Common myeloid progenitor, CD34-positive (primary cell): Measurements from ENCODE around the gene CXCL5.

ENCODE experiments used
- CTCF ChIA-PET: fragments of 350-600 bp; sonication (Branson Sonifier 250); formaldehyde crosslinking; loops from one replicate; lab custom pipeline; 2021; ENCODE audit warnings: antibody characterized with exemption; lab: Charles Lee
- POLR2A ChIA-PET: fragments of 350-600 bp; sonication (Branson Sonifier 250); formaldehyde crosslinking; loops from one replicate; lab custom pipeline; 2021; ENCODE audit warnings: antibody characterized with exemption; lab: Charles Lee
- DNase-seq, 3 donors: peaks; one replicate each; pipeline versions ENCODE4 v3.0.0 to v3.0.0-alpha.2; 2013
- H3K27ac ChIP-seq, 2 experiments: 1 replicate in 1 of 2; 2 replicates in 1 of 2; pipeline ENCODE4 v1.7.0; 2013; ENCODE audit warnings: inconsistent platforms in 2 of 2, low read length in 2 of 2, mild to moderate bottlenecking in 2 of 2, low read depth in 1 of 2, moderate library complexity in 1 of 2; ENCODE audit not compliant: severe bottlenecking in 2 of 2, insufficient read depth in 1 of 2, poor library complexity in 1 of 2
- H3K27me3 ChIP-seq, 5 experiments: replicated peaks in 2 of 5; 1 replicate in 3 of 5; 2 replicates in 2 of 5; pipeline versions ENCODE4 v1.6.1 to v1.7.0; 2013; ENCODE audit warnings: low read length in 4 of 5, mild to moderate bottlenecking in 2 of 5, moderate library complexity in 2 of 5, inconsistent platforms in 1 of 5; ENCODE audit not compliant: insufficient read depth in 5 of 5, control insufficient read depth in 4 of 5
- H3K36me3 ChIP-seq, 4 experiments: 1 replicate in 2 of 4; 2 replicates in 2 of 4; pipeline versions ENCODE4 v1.6.1 to v1.7.0; 2013; ENCODE audit warnings: low read length in 3 of 4, control low read depth in 1 of 4, mild to moderate bottlenecking in 1 of 4; ENCODE audit not compliant: control insufficient read depth in 4 of 4, insufficient read depth in 4 of 4
- H3K4me1 ChIP-seq, 4 experiments: 1 replicate in 3 of 4; 2 replicates in 1 of 4; pipeline versions ENCODE4 v1.6.1 to v1.7.1; 2013; ENCODE audit warnings: low read length in 3 of 4, mild to moderate bottlenecking in 3 of 4, control low read depth in 1 of 4, inconsistent platforms in 1 of 4, moderate library complexity in 1 of 4; ENCODE audit not compliant: control insufficient read depth in 4 of 4, insufficient read depth in 4 of 4; ENCODE audit errors: control extremely low read depth in 1 of 4
- H3K4me3 ChIP-seq, 7 experiments: 1 replicate in 4 of 7; 2 replicates in 3 of 7; pipeline versions ENCODE4 v1.5.1 to v1.7.0; 2013; ENCODE audit warnings: mild to moderate bottlenecking in 7 of 7, low read length in 6 of 7, moderate library complexity in 6 of 7, inconsistent platforms in 2 of 7, low read depth in 2 of 7, control low read depth in 1 of 7; ENCODE audit not compliant: insufficient read depth in 4 of 7, control insufficient read depth in 1 of 7; ENCODE audit errors: extremely low read depth in 1 of 7
- H3K9me3 ChIP-seq, 5 experiments: 1 replicate in 4 of 5; 2 replicates in 1 of 5; pipeline versions ENCODE4 v1.6.1 to v1.7.1; 2013; ENCODE audit warnings: low read length in 4 of 5, mild to moderate bottlenecking in 2 of 5, inconsistent platforms in 1 of 5, low read depth in 1 of 5, moderate library complexity in 1 of 5; ENCODE audit not compliant: control insufficient read depth in 4 of 5, insufficient read depth in 2 of 5; ENCODE audit errors: control extremely low read depth in 1 of 5
- WGBS: methylation state at CpG from one replicate; pipeline ENCODE4 v1.1.5; 2013; ENCODE audit not compliant: insufficient coverage; 5-methylcytosine and 5-hydroxymethylcytosine counted together

CXCL5 gene

DNA sequence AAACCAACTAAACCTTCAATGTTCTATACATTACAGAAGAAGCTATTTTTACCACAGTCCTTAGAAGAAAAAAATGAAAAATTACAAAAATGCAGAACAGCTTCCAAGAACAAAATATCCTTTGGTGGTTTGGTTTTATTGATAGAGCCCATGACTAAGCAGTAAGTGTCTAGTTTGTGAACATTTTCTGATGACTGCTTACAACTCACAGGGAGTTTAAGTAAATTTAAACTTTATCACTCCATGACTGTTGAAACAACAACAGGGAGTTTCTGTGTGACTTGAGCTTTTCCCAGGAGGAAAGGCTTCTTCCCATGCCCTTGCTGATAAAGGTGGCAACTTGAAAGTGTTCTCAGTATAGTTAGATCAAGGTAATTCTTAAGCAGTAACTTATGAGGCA lies 19.6 kb downstream of the CXCL5 start:
- Histone ChIP-seq H3K4me3 (no peak overlapping the region), H3K27ac (no peak overlapping the region), H3K27me3 (no peaks in the 10 kb centered on the region), H3K4me1 (peaks cover 0 to 24% (median 10%) of the 10 kb centered on the region in 4 experiments), H3K36me3 (no peaks in the 10 kb centered on the region), H3K9me3 (peaks cover 0 to 4% (median 2%) of the 10 kb centered on the region in 5 experiments)
- CTCF ChIA-PET, result interaction anchor here (1.1 to 1.8 kb wide), 4 partner anchors 12 to 126 kb away, joined by 3 to 6 read pairs (median 4); partner anchors contain the start of gene PF4V1
- DNase-seq, result peak; percentile 25 to 85 (median 68)
- POLR2A ChIA-PET, result no interaction called here

DNA sequence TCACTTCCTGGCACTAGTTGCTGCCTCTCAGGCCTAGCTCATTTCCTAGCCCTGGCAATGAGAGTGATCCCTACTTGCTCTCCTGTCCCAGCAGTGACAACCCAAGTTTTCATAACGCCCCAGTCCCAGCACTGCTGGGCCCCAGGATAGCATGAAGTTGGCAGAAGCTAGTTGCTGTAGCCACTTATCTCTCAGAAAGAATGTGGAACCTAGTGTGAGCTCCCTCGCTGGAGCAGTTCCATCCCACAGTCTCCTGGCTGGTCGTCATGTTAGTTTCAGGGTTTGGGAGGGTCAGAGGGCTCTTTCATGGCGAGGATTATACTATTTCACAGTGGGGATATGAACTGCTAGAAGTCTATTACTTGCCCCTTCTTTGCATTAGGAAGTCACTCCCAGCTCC lies 21.8 kb downstream of the CXCL5 start:
- no peaks in the 10 kb centered on the region for H3K27me3 ChIP-seq
- H3K36me3 ChIP-seq, result no peaks in the 10 kb centered on the region
- peaks cover 0 to 14% (median 2%) of the 10 kb centered on the region in 5 experiments for H3K9me3 ChIP-seq
- DNase-seq, result no peak
- H3K4me3 ChIP-seq, result no peak overlapping the region
- ChIA-PET CTCF (interaction anchor here (1.0 to 1.2 kb wide), 2 partner anchors 34 to 247 kb away, joined by 3 to 4 read pairs; no protein-coding TSS in a partner anchor), POLR2A (no interaction called here)
- no peak overlapping the region for H3K27ac ChIP-seq
- 98% methylated on average over 4 of the region's 4 CpGs for WGBS
- H3K4me1 ChIP-seq, result peaks cover 0 to 19% (median 9%) of the 10 kb centered on the region in 4 experiments

- H3K27me3 ChIP-seq, result no peaks in the 10 kb centered on the region
- H3K4me3 ChIP-seq, result no peak overlapping the region
- POLR2A ChIA-PET, result no interaction called here
- H3K36me3 ChIP-seq, result no peaks in the 10 kb centered on the region
- peaks cover 0 to 19% (median 7%) of the 10 kb centered on the region in 4 experiments for H3K4me1 ChIP-seq
- CTCF ChIA-PET, result interaction anchor here (1.2 kb wide), 1 partner anchor 246 kb away, joined by 4 read pairs; no protein-coding TSS in a partner anchor
- no peak for DNase-seq
- H3K9me3 ChIP-seq, result peaks cover 0 to 17% (median 2%) of the 10 kb centered on the region in 5 experiments
- WGBS, result 100% methylated on average over 1 of the region's 2 CpGs
- no peak overlapping the region for H3K27ac ChIP-seq
Measured at GRCh38 chr4:73976217-73976616, 22.3 kb downstream of the CXCL5 start.

DNA sequence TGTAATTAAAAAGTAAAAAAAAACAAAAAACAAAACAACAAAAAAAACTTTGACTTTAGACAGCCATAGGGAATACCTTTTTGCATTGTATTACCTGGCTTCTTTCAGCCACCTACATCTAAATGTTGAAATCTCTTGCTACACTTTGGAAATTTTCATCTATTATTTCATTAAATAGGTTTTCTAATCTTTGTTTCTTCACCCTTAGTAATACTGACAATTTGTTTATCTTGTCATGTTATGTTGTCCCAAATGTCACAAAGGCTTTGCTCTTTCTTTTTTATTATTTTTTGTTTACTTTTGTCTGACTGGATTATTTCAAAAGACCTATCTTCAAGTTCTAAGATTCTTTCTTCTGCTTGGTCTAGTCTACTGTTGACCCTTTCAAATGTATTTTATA lies 24.1 kb downstream of the CXCL5 start:
- Histone ChIP-seq H3K9me3 (peaks cover 0 to 33% (median 5%) of the 10 kb centered on the region in 5 experiments), H3K36me3 (no peaks in the 10 kb centered on the region), H3K27ac (no peak overlapping the region), H3K4me1 (peaks cover 0 to 15% (median 5%) of the 10 kb centered on the region in 4 experiments), H3K4me3 (no peak overlapping the region), H3K27me3 (no peaks in the 10 kb centered on the region)
- ChIA-PET CTCF (no interaction called here), POLR2A (no interaction called here)
- no peak for DNase-seq

- Histone ChIP-seq H3K4me1 (no peaks in the 10 kb centered on the region), H3K9me3 (peaks cover 0 to 34% (median 8%) of the 10 kb centered on the region in 5 experiments), H3K27ac (no peak overlapping the region), H3K36me3 (no peaks in the 10 kb centered on the region), H3K27me3 (no peaks in the 10 kb centered on the region), H3K4me3 (no peak overlapping the region)
- ChIA-PET CTCF (interaction anchor here (1.1 kb wide), 1 partner anchor 15 kb away, joined by 3 read pairs; no protein-coding TSS in a partner anchor), POLR2A (no interaction called here)
- no peak for DNase-seq
Measured at GRCh38 chr4:73970945-73971344, 27.5 kb downstream of the CXCL5 start.

DNA sequence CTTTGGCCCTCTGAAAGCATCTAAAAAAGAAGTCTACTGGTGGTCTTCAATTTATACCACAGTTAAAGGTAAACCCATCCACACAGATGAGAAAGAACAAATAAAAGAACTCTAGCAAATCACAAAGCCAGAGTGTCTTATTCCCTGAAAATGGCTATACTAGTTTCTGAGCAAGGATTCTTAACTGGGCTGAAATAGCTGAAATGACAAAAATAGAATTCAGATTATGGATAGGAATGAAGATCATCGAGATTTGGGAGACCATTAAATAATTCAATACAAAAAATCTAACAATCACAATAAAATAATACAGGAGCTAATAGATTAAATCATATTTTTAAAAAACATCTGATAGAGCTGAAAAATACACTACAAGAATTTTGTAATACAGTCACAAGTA lies 28.5 kb downstream of the CXCL5 start:
- no peaks in the 10 kb centered on the region for H3K36me3 ChIP-seq
- WGBS, result no CpG with 5 or more reads among the region's 1 CpG

DNA sequence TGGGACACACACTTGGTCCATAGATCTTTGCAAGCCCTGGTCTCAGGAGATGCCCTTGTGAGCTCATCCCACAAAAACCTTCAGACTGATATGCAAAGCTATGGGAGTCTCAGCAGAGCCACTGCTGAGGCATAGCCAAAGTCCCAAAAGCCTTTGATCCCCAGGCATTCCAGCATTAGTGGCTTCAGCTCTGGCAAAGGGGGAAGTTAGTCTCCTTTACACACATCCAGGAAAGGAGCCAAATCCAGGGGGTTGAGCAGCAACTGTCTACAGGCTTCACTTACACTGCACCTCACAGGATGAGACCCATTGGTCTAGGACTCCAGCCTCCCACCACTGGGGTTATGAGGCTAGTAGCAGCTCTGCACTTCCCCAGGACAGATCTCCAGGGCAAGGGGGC lies 30.6 kb downstream of the CXCL5 start:
- H3K27me3 ChIP-seq, result no peaks in the 10 kb centered on the region
- H3K4me3 ChIP-seq, result no peak overlapping the region
- ChIA-PET CTCF (interaction anchor here (1.6 to 1.8 kb wide), 2 partner anchors 11 to 20 kb away, joined by 3 to 6 read pairs; no protein-coding TSS in a partner anchor), POLR2A (no interaction called here)
- peaks cover 0 to 22% (median 5%) of the 10 kb centered on the region in 5 experiments for H3K9me3 ChIP-seq
- H3K4me1 ChIP-seq, result no peaks in the 10 kb centered on the region
- no peaks in the 10 kb centered on the region for H3K36me3 ChIP-seq
- no peak overlapping the region for H3K27ac ChIP-seq
- no peak for DNase-seq

More for the DNA sequence above, 28.5 kb downstream of the CXCL5 start:
- no peak for DNase-seq
- Histone ChIP-seq H3K4me3 (no peak overlapping the region), H3K9me3 (peaks cover 0 to 34% (median 6%) of the 10 kb centered on the region in 5 experiments), H3K27me3 (no peaks in the 10 kb centered on the region), H3K4me1 (no peaks in the 10 kb centered on the region), H3K27ac (no peak overlapping the region)
- POLR2A ChIA-PET, result no interaction called here
- CTCF ChIA-PET, result interaction anchor here (1.1 kb wide), 1 partner anchor 14 kb away, joined by 3 read pairs; no protein-coding TSS in a partner anchor
